Measurements from ENCODE around the gene HEYL.

DNA sequence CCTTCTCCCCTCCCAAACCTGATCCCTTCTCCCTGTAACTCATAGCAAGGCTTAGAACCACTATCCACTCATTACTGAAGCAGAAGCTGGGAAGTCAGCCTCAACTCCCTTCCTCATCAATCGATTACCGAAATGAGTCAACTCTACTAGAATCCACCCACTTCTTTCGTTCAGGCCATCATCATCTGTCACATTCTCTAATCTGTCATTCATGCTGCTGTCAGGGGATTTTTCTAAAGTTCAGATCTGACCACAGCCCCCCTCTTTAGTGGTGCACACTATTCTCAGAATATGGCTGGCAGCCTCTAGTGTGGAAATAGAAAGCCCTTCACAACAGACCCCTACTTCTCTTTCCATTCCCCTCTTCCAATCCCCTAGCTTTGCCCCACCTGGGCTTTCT, 27.3 kb upstream of the HEYL start:
- TF ChIP-seq EZH2 (IDR thresholded peaks at IDR 0.05; ENCODE audit: insufficient read depth, poor library complexity, severe bottlenecking) = no peak
- TF ChIP-seq EZH2phosphoT487 (IDR thresholded peaks at IDR 0.05; ENCODE audit: insufficient read depth, low read depth) = no peak
